ENCODE data around the gene IRX4.

IRX4 gene

GRCh38 chr5:1838013-1838412, 44.7 kb downstream of the IRX4 start:
- no peak for DNase-seq (ENCODE audit: low read depth, low spot score)

- no peak for DNase-seq (ENCODE audit: low read depth, low spot score)
Observed at GRCh38 chr5:1836891-1837880, 45.5 kb downstream of the IRX4 start.

GRCh38 chr5:1836176-1836890, 46.4 kb downstream of the IRX4 start:
- no peak for DNase-seq (ENCODE audit: low read depth, low spot score)

- DNase-seq (ENCODE audit: low read depth, low spot score): no peak
Observed at GRCh38 chr5:1835431-1835830, 47.3 kb downstream of the IRX4 start.

GRCh38 chr5:1834721-1835429, 47.9 kb downstream of the IRX4 start:
- no peak for DNase-seq (ENCODE audit: low read depth, low spot score)

- DNase-seq (ENCODE audit: low read depth, low spot score): no peak
Observed at GRCh38 chr5:1834022-1834551, 48.6 kb downstream of the IRX4 start.

- DNase-seq (ENCODE audit: low read depth, low spot score): no peak
Observed at GRCh38 chr5:1833264-1834021, 49.3 kb downstream of the IRX4 start.

- DNase-seq (ENCODE audit: low read depth, low spot score): no peak
Observed at GRCh38 chr5:1832511-1833250, 50.0 kb downstream of the IRX4 start.

- no peak for DNase-seq (ENCODE audit: low read depth, low spot score)
Observed at GRCh38 chr5:1831677-1832313, 50.9 kb downstream of the IRX4 start.

GRCh38 chr5:1831257-1831656, 51.5 kb downstream of the IRX4 start:
- DNase-seq (ENCODE audit: low read depth, low spot score): no peak

GRCh38 chr5:1830571-1831228, 52.0 kb downstream of the IRX4 start:
- no peak for DNase-seq (ENCODE audit: low read depth, low spot score)

- no peak for DNase-seq (ENCODE audit: low read depth, low spot score)
Observed at GRCh38 chr5:1827886-1828397, 54.8 kb downstream of the IRX4 start.

Data from brain pericyte (primary cell).